GM03348 (cell line): Measurements from ENCODE around the gene ZNF490.
"Not testable (repeated sequence)": the region's sequence is repeated elsewhere in the genome, so short reads cannot be mapped to it uniquely, and the experiment has no call there.

Source experiments
- DNase-seq: peaks from one replicate; pipeline ENCODE4 v3.0.0; 2012; ENCODE audit warnings: low spot score

ZNF490 gene

DNA sequence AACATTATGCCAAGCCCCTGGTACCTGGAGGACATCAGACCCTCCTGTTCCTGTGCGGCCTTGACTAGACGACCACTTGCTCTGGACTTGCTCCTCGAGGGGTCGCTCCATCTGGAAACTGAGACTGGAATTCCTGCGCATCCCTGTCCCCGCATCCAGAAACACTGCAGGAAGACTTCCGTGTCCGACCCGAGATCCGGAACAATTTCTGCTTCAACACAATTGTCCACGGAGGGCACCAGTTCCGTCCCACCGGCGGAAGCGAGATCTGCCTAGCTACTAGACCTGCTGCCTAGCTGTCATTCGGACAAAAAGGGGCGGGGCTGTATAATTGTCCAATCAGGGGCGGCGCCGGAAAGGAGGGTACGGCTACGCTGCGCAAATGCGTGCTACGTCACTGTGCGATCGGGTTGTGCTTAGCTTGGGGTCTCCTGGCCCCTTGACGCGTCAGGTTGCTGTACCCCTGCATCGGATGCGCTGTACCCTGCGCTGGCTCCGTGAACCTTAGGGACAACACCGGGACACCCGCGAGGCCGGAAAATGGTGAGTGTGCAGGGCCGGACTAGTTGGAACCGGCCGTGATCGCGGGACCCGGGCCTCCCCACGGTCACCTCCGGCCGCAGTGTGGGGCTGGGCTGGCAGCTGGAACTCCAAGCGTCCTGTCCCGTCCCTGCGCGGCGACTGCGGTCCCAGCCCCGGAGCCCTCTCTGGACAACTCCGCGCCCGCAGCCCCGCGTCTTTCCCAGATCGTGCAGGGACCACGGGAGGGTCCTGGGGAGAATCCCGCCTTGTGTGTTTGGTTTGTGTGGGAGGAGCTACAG, at the start of gene ZNF490, which contains the start of gene ZNF791:
TSS of gene ZNF490 (minus strand) at position 274 of the 821 bp plus-strand sequence. CDS start at position 141, 133 bp downstream.
TSS of gene ZNF791 (plus strand) at position 381 of the 821 bp plus-strand sequence. CDS start at position 541, 160 bp downstream.
- DNase-seq: peak; percentile 98

DNA sequence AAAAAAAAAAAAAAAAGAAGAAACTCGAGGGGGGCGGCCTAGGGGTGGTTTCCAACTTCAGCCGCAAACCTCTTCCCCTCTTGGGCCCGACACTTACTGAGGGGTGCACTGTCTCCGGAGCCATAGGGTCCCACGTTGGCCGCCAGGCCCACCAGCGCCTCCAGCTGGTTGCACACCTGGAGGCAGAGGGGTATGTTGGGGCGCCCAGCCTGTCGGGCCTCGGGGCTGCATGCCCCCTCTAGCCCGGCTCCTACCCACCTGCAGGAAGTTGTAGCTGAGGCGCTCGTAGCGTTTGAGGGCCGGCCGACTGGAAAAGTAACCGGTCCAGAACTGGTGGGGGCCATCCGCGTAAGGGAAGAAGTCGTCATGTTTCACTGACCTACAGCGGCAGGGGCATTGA, 47.4 kb upstream of the ZNF490 start:
- DNase-seq: no peak

DNA sequence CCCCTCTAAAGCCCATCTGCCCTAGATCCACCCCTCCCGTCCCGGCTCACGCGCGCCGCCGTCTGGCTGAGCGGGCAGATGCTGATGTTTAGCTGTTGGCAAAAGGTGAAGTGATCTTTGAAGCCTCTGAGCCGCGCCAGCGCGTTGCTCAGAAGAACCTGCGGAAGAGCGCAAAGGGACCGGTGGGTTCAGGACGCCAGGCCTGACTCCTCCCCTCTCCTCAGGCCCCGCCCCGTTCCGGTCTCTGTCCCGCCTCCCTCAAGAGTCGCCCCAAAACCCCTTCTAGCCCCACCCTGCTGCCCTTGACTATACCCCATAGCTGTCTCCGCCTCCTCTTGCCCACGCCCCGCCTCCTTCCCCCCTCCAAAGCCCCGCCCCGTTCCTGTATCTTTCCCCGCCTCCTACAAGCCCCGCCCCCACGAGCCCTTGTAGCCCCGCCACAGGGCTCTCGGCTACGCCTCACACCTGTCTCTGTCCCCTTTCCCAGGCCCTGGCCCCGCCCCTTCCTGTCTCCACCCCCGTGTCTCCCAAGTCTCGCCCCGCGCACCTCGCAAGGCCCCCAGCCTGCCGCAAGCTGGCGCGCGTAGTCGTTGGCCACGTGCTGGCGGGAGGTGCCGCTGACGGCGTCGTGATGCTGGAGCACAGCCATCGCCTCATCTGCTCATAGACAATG, 46.4 kb upstream of the ZNF490 start:
- no peak for DNase-seq

DNA sequence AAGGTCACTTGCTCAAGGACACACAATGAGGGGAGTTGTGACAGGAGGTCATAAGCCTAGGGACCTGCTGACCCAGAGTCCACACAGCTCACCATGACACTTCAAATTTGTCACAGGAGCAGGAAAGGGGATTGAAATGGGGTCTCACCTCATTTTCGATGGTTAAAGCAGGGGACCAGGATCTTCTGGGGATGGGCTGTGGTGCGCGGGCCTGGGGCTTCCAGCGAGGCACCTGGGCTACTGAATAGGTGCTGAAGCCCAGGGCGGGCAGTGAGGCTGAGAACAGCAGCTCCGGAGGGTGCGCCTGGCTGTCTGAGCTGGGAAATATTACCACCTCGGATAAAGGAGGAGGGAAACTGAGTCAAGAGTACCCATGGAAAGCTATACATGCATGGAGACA, 44.9 kb upstream of the ZNF490 start:
- no peak for DNase-seq

DNA sequence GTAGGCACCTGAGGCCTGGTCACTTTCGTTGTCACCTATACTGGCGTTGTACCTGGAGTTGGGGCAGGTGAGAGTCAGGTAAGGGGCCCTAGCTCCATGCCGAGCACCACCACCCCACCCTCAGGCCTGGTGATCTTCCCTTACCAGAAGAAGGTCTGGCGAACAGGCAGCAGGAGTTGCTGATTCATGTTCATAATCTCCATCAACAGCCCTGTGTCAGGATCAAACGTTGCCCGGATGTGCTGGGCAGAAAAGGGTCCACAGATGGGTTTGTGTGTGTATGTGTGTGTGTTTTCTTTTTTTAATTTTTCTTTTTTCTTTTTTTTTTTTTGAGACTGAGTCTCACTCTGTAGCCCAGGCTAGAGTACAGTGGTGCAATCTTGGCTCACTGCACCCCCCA, 41.6 kb upstream of the ZNF490 start:
- DNase-seq: no peak

DNA sequence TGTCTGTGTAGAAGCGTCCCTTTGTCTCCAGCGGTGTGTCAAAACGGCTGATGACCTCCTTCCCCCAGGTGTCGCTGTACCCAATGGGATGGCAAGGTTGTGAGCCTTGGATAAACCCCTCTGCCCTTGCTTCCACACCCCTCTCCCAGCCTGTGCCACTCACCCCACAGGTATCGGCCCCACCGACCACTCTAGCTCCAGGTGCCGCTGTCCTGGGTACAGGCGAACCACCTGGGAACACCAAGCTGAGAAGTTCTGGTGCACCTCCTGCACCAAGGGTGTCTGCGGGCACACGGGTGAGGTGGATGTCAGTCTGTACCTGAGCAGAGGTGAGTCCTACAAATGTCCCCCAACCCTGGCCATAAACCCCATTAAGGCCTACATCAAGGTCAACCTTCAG, 39.3 kb upstream of the ZNF490 start:
- DNase-seq: no peak

DNA sequence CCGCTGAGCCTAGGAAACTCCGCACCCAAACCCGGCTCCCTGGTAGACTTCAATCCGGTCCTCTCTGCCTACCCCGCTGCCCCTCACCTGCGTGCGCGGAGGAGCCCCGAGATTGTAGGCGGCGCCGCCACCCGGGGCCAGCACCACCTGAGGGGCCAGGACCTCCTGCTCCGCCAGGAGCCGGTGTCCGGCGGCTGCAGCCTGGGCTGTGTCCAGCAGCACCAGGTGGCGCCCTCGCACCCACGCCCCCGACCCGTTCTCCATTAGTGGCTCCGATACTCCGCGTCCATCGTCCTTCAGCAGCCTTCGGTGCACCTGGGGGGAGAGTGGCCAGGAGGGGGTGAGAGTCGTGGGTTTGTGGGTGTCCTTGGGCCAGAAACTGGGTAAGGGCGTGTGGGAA, 37.5 kb upstream of the ZNF490 start:
- DNase-seq: peak; percentile 19

DNA sequence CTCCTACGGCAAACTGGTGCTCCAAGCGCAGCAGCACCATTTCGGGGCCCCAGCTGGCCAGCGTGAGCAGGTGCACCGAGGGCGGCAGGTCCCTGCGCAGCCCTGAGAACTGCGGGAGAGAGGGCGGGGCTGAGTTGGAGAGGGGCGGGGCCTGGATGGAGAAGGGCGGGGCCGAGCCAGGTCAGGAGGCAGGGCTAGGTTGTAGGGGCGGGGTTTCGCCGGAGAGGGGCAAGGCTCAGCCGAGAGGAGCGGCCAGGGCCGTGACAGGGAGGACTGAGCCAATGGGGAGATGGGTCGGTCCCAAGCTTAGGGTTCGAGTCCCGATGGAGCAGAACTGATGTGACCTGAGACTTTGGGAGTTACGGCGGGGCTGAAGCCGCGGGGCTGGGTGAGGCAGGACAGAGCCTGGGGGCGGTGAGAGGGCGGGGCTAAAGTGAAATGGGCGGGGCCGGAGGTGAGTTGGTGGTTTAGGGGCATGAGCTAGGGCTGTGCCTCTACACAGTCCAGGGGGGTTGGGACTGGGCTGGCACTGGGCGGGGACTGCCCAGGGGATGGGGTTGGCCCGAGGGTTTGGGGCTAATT, 37.0 kb upstream of the ZNF490 start:
- DNase-seq: peak; percentile 84

DNA sequence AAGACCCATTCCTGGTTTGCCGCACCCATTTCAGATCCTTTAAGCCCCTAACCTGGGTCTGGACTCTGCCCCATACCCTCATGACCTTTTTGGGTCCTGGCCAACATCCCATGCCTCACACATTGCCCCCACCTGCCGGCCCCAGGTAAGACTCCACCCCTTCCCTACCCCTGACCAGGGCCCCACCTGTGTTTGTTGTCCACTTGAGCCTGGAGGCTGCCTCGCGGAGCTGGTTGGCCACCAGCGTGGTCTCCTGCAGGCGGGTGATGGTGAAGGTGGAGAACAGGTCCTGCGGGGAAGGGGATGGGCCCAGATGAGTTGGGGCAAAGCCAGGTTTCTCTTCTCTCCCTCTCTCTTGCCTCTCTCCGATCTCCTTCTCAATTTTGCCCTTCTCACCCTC, 36.4 kb upstream of the ZNF490 start:
- DNase-seq: peak; percentile 2

DNA sequence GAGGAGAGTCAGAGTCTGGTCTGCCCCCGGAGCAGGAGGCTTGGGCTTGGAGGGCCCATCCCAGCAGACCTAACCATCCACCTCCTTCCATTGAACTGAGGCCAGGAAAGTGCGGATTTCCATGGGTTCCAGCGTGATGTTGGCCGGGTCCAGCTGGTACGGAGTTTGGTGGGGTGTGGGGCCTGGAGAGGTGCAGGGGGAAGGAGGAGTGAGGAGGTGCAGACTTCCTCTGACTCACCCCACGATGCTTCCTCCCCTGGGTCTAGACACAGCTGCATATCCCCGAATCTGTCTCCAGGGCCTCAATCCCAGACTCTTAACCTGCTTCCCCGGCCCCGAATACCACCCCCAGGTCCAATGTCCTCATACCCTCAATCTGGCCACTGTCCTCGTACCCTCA, 35.9 kb upstream of the ZNF490 start:
- DNase-seq: peak; percentile 16

DNA sequence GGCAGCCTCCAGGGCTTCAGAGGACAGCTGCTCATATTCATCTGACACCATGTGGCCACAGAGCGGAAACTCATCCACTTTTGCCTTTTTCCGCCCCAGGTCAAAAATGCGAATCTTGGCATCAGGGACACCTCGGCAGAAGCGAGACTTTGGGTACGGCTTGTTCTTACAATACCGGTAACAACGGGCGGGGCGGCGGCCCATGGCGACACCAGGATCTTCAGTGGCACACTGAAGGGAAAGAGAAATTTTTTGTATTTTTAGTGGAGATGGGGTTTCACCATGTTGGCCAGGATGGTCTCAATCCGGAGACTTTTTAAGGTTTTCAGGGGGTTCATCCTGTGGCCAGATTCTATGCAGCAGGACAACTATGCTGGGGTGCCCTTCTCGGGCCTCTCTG, 33.1 kb upstream of the ZNF490 start:
- DNase-seq: not testable (repeated sequence)

DNA sequence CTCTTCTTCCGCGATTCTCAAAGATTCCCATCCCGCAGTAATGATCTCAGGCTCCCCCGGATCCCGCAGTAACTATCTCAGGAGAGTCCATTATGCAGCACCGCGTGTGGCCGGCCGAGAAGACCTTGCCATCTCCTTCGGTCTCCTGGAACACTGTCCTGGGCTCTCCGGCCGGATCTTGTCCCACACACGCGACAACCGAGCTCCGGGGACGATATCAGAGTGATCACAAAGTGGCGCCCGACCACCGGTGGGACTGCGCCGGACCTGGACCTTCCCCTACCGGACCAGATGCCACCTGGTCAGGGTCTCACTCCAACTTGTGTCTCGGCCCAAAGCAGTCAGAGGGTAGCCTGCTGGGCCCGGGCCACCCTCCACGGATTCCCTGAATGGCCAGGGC, 31.9 kb upstream of the ZNF490 start:
- no peak for DNase-seq

DNA sequence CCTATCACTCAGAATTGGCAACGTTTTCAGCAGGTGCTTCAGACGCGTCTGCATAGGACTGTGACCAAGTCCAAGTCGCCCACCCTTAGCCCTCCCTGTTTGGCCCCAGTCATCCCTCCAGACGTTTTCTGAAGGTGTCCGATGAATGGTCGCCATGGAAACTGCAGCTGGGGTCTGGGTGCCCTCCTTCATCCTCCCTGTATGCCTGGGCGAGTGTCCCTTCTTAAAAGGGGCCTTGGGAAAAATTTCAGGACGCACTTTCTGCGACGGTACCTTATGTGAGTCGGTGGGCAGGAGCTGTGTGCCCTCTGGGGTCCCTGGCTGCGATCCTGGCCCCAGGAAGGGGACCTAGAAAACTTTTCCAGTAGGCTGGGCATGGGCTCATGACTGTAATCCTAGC, 30.8 kb upstream of the ZNF490 start:
- no peak for DNase-seq

DNA sequence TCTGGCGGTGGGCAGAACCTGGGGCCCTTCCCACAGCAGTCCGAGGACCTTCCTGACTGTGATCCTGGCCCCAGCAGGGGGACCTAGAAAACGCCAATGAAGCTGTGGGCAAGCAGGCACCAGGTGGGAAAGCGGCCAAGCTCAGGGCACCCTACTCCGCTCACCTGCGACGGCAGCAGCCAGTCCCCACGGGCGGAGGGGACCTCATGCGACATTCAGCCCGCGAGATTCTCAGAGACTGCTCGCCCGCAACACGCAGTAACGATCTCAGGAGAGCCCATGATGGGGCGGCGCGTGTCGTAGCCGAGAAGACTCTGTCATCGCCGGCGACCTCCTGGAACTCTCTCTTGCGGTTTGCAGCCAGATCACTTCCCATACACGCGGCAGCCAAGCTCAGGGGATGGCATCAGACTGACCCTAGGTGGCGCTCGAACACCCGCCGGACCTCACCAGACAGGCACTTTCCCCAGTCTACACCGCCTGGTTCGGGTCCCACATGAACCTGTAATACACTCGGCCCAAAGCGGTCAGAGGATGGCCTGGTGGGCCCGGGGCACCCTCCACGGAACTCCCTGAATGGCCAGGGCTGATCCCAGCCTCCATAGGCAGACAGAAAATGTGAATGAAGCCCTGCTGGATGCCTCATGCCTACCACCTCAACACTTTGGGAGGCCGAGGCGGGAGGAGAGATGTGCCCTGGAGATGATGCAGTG, 29.4 kb upstream of the ZNF490 start:
- peak; percentile 94 for DNase-seq

DNA sequence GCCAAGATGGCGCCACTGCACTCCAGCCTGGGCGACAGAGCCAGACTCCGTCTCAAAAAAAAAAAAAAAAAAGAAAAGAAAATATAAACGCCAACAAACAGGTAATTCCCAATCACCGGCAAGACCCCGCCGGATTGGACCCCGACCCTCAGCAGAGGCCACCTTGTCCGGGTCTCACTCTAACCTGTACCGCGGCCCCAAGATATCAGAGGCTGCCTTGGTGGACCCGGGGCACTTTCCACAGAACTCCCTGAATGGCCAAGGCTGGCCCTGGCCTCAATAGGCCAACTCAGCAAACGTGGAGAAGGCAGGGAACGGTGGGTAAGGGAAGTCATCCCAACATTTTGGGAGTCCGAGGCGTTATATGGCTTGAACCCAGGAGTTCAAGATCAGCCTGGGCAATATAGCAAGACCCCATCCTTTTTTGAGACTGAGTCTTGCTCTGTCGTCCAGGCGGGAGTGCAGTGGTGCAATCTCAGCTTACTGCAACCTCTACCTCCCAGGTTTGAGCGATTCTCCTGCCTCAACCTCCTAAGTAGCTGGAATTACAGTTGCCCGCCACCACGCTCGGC, 28.1 kb upstream of the ZNF490 start:
- DNase-seq: no peak

DNA sequence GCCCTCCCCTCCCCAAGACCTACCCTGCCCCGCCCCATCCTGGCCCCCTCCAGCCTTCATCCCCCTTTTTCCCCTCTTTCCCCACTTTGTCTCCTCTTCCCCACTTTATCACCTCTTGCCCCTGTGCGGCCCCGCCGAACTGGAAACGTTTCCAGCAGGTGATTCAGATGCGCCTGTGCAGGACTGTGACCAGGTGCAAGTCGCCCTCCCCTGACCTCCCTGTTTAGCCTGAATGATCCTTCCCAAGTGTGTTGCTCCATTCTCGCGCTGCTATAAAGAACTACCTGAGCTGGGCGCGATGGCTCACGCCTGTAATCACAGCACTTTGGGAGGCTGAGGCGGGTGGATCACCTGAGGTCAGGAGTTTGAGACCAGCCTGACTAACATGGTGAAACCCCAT, 26.0 kb upstream of the ZNF490 start:
- no peak for DNase-seq

DNA sequence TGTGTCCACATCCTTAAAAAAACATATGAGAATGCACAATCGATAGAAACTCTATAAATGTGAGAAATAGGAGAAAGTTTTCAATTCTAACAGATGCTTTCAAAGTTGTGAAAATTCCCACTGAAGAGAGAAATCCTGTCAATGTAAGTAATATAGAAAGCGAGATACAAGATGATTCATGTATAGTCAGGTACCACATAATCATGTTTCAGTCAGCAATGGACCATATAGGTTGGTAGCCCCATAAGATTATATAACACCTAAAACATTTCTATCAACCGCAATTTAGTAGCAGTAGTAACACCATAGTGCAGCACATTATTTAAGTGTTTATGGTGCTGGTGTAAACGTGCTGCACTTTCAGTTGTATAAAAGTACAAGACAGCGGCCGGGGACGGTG, 18.6 kb upstream of the ZNF490 start:
- no peak for DNase-seq

DNA sequence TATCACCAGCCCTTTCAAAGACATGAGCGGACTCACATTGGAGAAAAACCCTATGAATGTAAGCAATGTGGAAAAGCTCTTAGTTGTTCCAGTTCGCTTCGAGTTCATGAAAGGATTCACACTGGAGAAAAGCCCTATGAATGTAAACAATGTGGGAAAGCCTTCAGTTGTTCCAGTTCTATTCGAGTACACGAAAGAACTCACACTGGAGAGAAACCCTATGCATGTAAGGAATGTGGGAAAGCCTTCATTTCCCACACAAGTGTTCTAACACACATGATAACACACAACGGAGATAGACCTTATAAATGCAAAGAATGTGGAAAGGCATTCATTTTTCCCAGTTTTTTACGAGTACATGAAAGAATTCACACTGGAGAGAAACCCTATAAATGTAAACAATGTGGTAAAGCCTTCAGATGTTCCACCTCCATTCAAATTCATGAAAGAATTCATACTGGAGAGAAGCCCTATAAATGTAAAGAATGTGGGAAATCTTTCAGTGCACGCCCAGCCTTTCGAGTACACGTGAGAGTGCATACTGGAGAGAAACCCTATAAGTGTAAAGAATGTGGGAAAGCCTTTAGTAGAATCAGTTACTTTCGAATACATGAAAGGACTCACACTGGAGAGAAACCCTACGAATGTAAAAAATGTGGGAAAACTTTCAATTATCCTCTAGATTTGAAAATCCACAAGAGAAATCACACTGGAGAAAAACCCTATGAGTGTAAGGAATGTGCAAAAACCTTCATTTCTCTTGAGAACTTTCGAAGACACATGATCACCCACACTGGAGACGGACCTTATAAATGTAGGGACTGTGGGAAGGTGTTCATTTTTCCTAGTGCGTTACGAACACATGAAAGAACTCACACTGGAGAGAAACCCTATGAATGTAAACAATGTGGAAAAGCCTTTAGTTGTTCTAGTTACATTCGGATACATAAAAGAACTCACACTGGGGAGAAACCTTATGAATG, 17.7 kb upstream of the ZNF490 start:
- DNase-seq: no peak

DNA sequence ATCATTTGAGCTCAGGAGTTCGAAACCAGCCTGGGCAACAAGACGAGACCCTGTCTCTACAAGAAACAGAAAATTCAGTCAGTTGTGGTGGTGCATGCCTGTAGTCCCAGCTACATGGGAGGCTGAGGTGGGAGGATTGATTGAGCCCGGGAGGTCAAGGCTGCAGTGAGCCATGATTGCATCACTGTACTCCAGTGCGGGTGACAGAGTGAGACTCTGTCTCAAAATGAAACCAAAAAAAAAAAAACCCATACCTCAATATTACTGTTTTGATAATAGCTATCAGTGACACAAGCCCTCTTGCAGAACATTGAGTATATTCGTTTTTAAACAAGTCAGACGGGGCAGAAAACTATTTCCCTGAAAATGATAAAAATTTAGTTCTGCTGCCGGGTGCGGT, 16.3 kb upstream of the ZNF490 start:
- no peak for DNase-seq

DNA sequence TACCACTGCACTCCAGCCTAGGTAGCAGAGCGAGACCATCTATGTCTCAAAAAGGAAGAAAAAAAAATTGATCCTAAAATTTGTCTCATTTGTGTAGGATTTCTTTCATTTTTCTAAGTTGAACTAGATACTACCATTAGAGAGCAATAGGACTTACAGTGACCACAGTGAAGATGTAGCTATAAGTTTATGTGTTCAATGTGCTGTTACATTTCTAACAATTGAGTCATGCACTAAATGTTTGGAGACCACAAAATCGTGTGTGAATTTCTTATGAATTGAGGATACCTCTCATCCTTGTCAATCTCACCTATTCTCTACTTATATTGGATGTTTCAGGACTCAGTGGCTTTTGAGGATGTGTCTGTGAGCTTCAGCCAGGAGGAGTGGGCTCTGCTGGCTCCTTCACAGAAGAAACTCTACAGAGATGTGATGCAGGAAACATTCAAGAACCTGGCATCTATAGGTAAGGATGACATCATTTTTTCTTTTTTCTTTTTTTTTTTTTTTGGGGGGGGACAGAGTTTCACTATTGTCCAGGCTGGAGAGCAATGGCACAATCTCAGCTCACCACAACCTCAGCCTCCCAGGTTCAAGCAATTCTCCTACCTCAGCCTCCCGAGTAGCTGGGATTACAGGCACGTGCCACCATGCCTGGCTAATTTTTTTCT, 12.9 kb upstream of the ZNF490 start:
- no peak for DNase-seq
